Tibial artery (tissue), 4 donors: ENCODE data around the gene PRR20C.
"Not testable (repeated sequence)": the region's sequence is repeated elsewhere in the genome, so short reads cannot be mapped to it uniquely, and the experiment has no call there.

Source experiments
- DNase-seq, 2 donors: peaks; one replicate each; pipeline ENCODE4 v3.0.0-alpha.2; 2019
- H3K27ac ChIP-seq, 2 donors: fragments of 200-600 bp; sonication (generic) in 1 of 2; 1 replicate in 1 of 2; 2 replicates in 1 of 2; pipeline ENCODE4 v1.5.1; 2018 to 2019; ENCODE audit warnings: mild to moderate bottlenecking in 1 of 2
- H3K27me3 ChIP-seq, 2 donors: fragments of 200-600 bp; sonication (generic) in 1 of 2; one replicate each; pipeline versions ENCODE4 v1.5.1 to v1.6.0; 2016 to 2019
- H3K36me3 ChIP-seq, 3 donors: fragments of 200-600 bp; sonication (generic) in 2 of 3; one replicate each; pipeline ENCODE4 v1.5.1; 2016 to 2019; ENCODE audit warnings: mild to moderate bottlenecking in 2 of 3
- H3K4me1 ChIP-seq, 4 donors: fragments of 200-600 bp; sonication (generic) in 2 of 4; 1 replicate in 3 of 4; 2 replicates in 1 of 4; pipeline ENCODE4 v1.5.1; 2016 to 2019
- H3K4me3 ChIP-seq, 2 donors: fragments of 200-600 bp; sonication (generic) in 1 of 2; 1 replicate in 1 of 2; 2 replicates in 1 of 2; pipeline ENCODE4 v1.5.1; 2018 to 2019; ENCODE audit warnings: mild to moderate bottlenecking in 2 of 2
- H3K9me3 ChIP-seq, 3 donors: fragments of 200-600 bp; sonication (generic) in 1 of 3; one replicate each; pipeline ENCODE4 v1.5.1; 2016 to 2019
- intact Hi-C: fragments of 100-400 bp; cut with DNase I; formaldehyde crosslinking; loops from one replicate; pipeline ENCODE4 v1.15.0; 2023; ENCODE audit warnings: low total_unique reads
- TF ChIP-seq, protein P1 (sequence below), 2 experiments: fragments of 200-600 bp in 1 of 2; fragments of 450-650 bp in 1 of 2; IDR thresholded peaks; one replicate each; pipeline ENCODE4 v1.5.1; 2017 to 2019; ENCODE audit warnings: antibody characterized with exemption in 2 of 2, mild to moderate bottlenecking in 1 of 2, moderate library complexity in 1 of 2

PRR20C gene

GRCh38 chr13:57153761-57154160 is at the start of gene PRR20C:
Gene PRR20C (plus strand): TSS chr13:57154061. CDS start chr13:57154448, 387 bp downstream.
- DNase-seq, H3K27ac ChIP-seq, H3K4me1 ChIP-seq, intact Hi-C loops, H3K4me3 ChIP-seq, H3K9me3 ChIP-seq, H3K27me3 ChIP-seq, H3K36me3 ChIP-seq: not testable (repeated sequence)

DNA sequence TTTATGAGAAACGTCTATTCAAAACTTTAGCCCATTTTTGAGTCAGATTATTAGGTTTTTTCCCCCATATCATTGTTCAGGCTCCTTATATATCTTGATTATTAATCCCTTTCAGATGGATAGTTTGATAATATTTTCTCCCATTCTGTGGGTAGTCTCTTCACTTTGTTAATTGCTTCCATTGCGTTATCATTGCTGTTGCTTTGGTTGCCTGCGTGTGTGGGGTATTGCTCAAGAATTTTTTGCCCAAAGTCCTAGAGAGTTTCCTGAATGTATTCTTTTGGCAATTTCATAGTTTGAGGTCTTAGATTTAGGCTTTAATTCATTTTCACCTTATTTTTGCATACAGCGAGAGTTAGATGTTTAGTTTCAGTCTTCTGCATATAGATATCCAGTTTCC is 38.9 kb upstream of the PRR20C start:
- Histone ChIP-seq H3K9me3 (no peaks in the 10 kb centered on the region), H3K36me3 (no peaks in the 10 kb centered on the region), H3K27ac (no peak overlapping the region), H3K27me3 (no peaks in the 10 kb centered on the region), H3K4me1 (peaks cover 0 to 12% (median 6%) of the 10 kb centered on the region in 4 donors), H3K4me3 (no peak overlapping the region)
- no peak for DNase-seq
- TF ChIP-seq, protein P1, sequence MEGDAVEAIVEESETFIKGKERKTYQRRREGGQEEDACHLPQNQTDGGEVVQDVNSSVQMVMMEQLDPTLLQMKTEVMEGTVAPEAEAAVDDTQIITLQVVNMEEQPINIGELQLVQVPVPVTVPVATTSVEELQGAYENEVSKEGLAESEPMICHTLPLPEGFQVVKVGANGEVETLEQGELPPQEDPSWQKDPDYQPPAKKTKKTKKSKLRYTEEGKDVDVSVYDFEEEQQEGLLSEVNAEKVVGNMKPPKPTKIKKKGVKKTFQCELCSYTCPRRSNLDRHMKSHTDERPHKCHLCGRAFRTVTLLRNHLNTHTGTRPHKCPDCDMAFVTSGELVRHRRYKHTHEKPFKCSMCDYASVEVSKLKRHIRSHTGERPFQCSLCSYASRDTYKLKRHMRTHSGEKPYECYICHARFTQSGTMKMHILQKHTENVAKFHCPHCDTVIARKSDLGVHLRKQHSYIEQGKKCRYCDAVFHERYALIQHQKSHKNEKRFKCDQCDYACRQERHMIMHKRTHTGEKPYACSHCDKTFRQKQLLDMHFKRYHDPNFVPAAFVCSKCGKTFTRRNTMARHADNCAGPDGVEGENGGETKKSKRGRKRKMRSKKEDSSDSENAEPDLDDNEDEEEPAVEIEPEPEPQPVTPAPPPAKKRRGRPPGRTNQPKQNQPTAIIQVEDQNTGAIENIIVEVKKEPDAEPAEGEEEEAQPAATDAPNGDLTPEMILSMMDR (IDR thresholded peaks at IDR 0.05), result no peak
- intact Hi-C loops, result no loop called here

DNA sequence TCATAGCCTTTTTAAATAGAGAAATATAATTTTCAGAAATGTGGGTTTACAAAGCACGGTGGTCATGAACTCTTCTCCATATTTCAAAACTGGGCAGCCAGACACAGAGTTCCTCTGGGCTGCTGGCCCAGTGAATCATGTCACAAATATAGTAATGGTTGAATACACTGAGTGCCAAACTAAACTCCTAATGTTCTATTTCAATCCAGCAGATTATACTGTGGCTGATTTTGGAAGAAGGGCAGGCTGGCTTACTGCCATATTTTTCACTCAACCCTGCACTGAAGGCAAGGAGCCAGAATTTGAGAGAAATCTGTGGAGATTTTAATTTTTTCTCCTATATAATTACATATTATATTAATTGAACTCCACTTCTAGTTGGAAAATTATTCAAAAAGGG is 30.2 kb upstream of the PRR20C start:
- H3K4me3 ChIP-seq, result no peak overlapping the region
- H3K27ac ChIP-seq, result peak overlapping the region in 1 of 2 donors; percentile 42
- H3K36me3 ChIP-seq, result no peaks in the 10 kb centered on the region
- H3K9me3 ChIP-seq, result no peaks in the 10 kb centered on the region
- DNase-seq, result peak; percentile 55 to 81
- TF ChIP-seq, protein P1 (IDR thresholded peaks at IDR 0.05), result no peak
- intact Hi-C loops, result no loop called here
- peaks cover 0 to 32% (median 13%) of the 10 kb centered on the region in 4 donors for H3K4me1 ChIP-seq
- H3K27me3 ChIP-seq, result no peaks in the 10 kb centered on the region

DNA sequence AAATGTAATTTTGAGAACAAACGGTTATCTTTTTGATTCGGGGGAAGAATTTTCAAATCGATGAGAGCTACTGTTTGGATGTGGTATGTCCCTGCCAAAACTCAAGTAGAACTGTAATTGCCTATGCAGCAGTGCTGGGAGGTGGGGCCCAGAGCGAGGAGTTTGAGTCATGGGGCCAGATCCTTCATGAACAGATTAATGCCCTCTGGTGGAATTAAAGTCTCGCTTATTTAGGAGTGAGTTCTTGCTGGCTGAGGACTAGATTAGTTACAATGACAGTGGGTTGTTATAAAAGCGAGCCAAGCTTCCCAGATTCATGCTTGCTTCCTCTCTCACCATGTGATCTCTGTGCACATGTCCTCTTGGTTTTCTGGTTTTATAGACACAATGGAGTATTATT is 25.0 kb upstream of the PRR20C start:
- H3K9me3 ChIP-seq, result no peaks in the 10 kb centered on the region
- H3K36me3 ChIP-seq, result no peaks in the 10 kb centered on the region
- TF ChIP-seq, protein P1 (IDR thresholded peaks at IDR 0.05), result no peak
- no peak for DNase-seq
- no peaks in the 10 kb centered on the region for H3K27me3 ChIP-seq
- H3K4me1 ChIP-seq, result peaks cover 0 to 6% (median 3%) of the 10 kb centered on the region in 4 donors
- no peak overlapping the region for H3K27ac ChIP-seq
- intact Hi-C loops, result no loop called here
- H3K4me3 ChIP-seq, result no peak overlapping the region

- intact Hi-C loops, result no loop called here
- H3K4me1 ChIP-seq, result no peaks in the 10 kb centered on the region
- H3K36me3 ChIP-seq, result no peaks in the 10 kb centered on the region
- H3K27me3 ChIP-seq, result no peaks in the 10 kb centered on the region
- TF ChIP-seq, protein P1 (IDR thresholded peaks at IDR 0.05), result no peak
- DNase-seq, result no peak
- no peak overlapping the region for H3K4me3 ChIP-seq
- H3K9me3 ChIP-seq, result no peaks in the 10 kb centered on the region
- no peak overlapping the region for H3K27ac ChIP-seq
Measured at GRCh38 chr13:57136093-57136492, 17.8 kb upstream of the PRR20C start.

GRCh38 chr13:57137585-57137984 is 16.3 kb upstream of the PRR20C start:
- H3K36me3 ChIP-seq, result no peaks in the 10 kb centered on the region
- no peak for DNase-seq
- no peaks in the 10 kb centered on the region for H3K9me3 ChIP-seq
- H3K27me3 ChIP-seq, result no peaks in the 10 kb centered on the region
- intact Hi-C loops, result no loop called here
- no peak overlapping the region for H3K27ac ChIP-seq
- TF ChIP-seq, protein P1 (IDR thresholded peaks at IDR 0.05), result no peak
- no peaks in the 10 kb centered on the region for H3K4me1 ChIP-seq
- no peak overlapping the region for H3K4me3 ChIP-seq
